Memory B cell (primary cell): ENCODE measurements around the gene AIPL1.

Experiments
- ATAC-seq: fragments of 150-1000 bp; cut with Tn5 transposase; 2 replicates; pipeline ENCODE4 v1.10.0; 2021; ENCODE audit warnings: low read depth, mild to moderate bottlenecking, moderate library complexity
- DNase-seq, 2 donors: peaks; one replicate each; pipeline ENCODE4 v3.0.0; 2022; ENCODE audit warnings: low spot score in 2 of 2
- H3K27ac Mint-ChIP-seq: one replicate; pipeline ENCODE4 v1.8.0; 2022; ENCODE audit warnings: mild to moderate bottlenecking, moderate library complexity, mixed read lengths
- H3K27me3 Mint-ChIP-seq: one replicate; pipeline ENCODE4 v1.8.0; 2022; ENCODE audit warnings: mixed read lengths
- H3K36me3 Mint-ChIP-seq: one replicate; pipeline ENCODE4 v1.8.0; 2022; ENCODE audit warnings: mild to moderate bottlenecking, mixed read lengths
- H3K4me1 Mint-ChIP-seq: one replicate; pipeline ENCODE4 v1.8.0; 2022; ENCODE audit warnings: mixed read lengths
- H3K4me3 Mint-ChIP-seq: one replicate; pipeline ENCODE4 v1.8.0; 2022; ENCODE audit warnings: mild to moderate bottlenecking, moderate library complexity, mixed read lengths
- H3K9me3 Mint-ChIP-seq: one replicate; pipeline ENCODE4 v1.8.0; 2022; ENCODE audit warnings: mixed read lengths

The AIPL1 gene

DNA sequence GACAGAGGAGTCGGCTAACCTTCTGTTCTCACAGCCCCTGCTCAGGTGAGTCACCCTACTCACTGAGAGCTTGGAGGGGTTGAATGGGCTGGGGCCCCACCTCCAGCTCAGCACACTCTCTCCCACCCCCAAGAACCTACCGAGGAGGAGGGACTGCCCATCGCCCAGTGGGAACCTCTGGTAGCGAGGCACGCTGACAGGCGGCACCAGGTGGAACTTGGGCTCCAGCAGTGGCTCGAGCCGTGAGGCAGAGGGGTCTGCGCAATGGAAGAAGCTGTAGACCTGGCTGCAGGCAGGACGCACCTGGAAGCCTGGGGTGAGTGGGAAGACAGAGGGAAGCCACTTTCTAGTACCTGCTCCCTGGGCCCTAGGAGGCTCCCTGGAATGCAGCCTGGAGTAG is 37.6 kb upstream of the AIPL1 start:
- ATAC-seq (no peak), DNase-seq (no peak)
- Mint-ChIP-seq H3K27ac (no peak overlapping the region), H3K4me1 (peaks cover 2% of the 10 kb centered on the region), H3K27me3 (peaks cover 10% of the 10 kb centered on the region), H3K36me3 (no peaks in the 10 kb centered on the region), H3K4me3 (no peak overlapping the region), H3K9me3 (no peaks in the 10 kb centered on the region)

DNA sequence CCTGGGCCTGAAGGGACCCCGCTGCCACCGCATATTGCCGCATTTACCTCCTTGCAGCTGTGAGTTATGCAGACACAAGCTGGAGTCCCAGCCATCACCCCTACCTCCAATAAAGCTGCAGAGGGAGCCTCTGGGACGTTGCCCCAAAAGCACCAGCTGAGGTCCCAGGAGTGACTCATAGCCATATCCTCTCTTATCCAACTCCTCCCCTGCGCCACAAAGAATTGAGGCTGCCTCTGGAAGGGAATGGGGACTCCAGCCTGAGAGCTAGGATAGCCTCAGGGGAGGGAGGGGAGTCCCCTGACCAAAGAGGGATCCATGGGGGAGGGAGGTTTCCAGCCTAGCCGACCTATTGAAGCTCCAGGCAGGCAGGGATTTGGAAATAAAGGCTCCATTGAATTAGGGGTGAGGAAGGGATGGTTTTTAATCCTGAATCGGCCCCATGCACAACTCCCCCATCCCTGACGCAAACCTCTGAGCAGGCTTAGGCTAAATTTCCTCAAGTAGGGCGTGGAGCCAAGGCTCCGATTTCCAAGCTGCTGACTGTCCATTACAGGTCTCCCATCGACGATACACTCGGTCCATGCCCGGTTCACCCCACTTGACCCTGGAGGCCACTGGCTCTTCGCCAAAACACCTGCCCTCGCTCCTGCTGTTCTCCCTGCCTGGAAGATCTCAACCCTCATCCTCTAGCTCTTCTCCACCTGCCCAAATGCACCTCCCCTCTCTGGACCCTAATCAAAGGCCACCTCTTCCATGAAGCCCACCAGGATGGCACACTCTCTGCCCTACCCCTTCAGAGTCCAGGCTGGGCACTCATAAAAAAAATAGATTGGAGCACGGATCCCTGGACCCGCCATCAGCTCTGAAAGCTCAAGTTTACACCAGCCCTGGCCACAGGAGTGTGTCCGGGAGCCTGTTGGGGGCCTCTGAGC is 36.9 kb upstream of the AIPL1 start:
- no peak for ATAC-seq
- H3K27ac Mint-ChIP-seq: no peak overlapping the region

DNA sequence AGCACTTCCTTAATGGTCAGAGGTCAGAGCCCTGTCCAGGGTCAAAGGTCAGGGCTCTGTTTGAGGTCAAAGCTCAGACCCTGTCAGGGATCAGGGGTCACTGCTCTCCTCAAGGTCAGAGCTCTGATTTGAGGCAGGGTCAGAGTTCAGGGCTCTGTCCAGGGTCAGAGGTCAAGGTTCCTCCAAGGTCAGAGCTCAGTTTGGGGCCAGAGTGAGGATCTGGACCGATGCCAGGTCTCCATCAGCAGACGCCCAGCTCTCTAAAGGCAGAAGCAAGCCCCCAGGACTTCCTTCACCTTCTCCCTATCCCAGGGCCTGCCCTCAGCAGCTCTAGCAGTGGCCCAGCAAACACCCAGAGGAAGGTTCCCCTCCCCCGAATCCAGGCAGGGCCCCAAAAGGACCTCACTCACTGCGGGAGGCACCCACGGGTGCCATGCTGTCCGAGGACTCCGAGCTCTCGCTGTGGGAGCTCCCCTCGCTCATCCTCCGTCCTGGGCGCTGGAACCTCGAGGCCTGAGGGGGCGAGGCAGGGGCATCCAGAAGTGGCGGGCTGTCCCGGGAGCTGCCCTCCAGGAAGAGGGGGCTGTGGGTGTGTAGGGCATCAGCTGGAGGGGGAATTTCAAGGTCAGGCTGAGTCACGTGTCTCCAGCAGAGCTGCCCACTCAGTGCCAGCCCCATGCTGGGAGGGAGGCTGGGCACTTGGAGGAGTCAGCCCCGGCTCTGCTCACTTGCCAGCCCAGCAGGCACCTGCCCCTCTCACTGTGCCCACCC is 36.0 kb upstream of the AIPL1 start:
- Mint-ChIP-seq H3K27me3 (peaks cover 12% of the 10 kb centered on the region), H3K4me3 (no peak overlapping the region), H3K36me3 (peaks cover 1% of the 10 kb centered on the region), H3K9me3 (no peaks in the 10 kb centered on the region), H3K4me1 (peaks cover 2% of the 10 kb centered on the region), H3K27ac (no peak overlapping the region)
- ATAC-seq (no peak), DNase-seq (no peak)

More for the DNA sequence above, 36.9 kb upstream of the AIPL1 start:
- Mint-ChIP-seq H3K4me3 (no peak overlapping the region), H3K9me3 (no peaks in the 10 kb centered on the region), H3K36me3 (no peaks in the 10 kb centered on the region), H3K4me1 (peaks cover 2% of the 10 kb centered on the region), H3K27me3 (peaks cover 10% of the 10 kb centered on the region)
- no peak for DNase-seq

DNA sequence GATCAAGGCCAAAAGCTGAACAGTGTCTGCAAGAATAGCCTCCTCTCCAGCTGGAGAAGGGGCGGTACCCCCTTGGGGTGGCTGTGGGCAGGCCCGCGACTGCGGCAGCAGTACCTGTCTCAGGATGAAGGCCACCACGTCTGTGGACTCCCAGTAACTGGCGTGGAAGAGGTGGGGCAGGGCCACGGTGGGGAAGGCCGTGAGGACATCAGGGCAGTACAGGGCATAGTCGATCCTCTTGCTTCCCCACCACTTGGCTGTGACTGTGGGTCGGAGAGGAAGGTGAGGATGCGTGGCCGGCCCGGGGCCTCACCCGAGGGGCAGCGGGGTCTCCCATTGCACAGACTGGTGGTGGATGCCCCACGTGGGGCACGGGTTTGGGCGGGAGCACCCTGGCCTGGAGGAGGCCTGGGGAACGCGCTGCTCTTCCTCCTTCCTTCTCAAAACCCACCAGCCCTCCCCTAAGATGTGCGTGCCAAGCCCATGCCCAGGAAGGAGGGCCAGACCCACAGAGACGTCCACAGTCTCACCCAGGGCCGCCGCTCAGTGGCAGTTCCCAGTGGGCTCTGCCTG is 35.3 kb upstream of the AIPL1 start:
- H3K27me3 Mint-ChIP-seq: peaks cover 16% of the 10 kb centered on the region
- peaks cover 1% of the 10 kb centered on the region for H3K36me3 Mint-ChIP-seq
- no peak overlapping the region for H3K4me3 Mint-ChIP-seq
- peaks cover 2% of the 10 kb centered on the region for H3K4me1 Mint-ChIP-seq
- ATAC-seq (no peak), DNase-seq (no peak)
- no peaks in the 10 kb centered on the region for H3K9me3 Mint-ChIP-seq
- H3K27ac Mint-ChIP-seq: no peak overlapping the region

DNA sequence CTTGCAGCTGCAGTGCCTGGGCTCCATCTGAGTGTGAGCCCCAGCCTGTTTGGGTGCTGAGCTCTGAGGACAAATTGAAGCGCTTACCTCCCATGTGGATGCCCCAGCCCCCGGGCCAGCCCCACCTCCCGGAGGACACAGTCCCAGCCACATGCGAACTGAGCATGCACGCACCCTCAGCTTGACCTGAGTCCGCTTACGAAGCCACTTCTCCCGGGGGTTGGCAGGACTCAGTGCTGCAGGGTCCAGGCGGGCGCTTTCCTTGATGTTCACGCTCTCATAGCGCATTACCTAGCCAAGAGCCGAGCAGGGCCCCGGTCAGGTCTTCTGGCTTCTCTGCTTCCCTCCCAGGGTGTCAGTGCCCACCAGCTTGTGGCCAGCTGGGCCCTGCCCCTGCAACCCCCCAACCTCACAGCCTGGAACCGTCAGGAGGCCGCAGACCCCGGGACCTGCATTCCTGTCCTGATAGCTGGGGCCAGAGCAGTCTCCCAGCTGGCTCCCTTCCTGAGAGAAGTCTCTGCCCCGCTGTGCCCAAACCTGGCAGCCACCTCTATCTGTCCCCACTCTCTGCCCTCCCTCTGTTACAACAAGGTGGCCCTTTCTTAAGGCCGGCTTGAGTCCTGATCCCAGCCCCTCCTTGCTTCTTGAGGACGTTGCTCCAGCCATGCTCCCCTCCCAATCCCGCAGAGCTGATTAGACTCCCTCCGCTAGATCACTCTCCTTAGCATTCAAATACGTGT is 33.3 kb upstream of the AIPL1 start:
- Mint-ChIP-seq H3K4me1 (peaks cover 2% of the 10 kb centered on the region), H3K27me3 (peaks cover 16% of the 10 kb centered on the region), H3K9me3 (no peaks in the 10 kb centered on the region), H3K27ac (no peak overlapping the region), H3K4me3 (no peak overlapping the region), H3K36me3 (peaks cover 1% of the 10 kb centered on the region)
- DNase-seq (no peak), ATAC-seq (no peak)

DNA sequence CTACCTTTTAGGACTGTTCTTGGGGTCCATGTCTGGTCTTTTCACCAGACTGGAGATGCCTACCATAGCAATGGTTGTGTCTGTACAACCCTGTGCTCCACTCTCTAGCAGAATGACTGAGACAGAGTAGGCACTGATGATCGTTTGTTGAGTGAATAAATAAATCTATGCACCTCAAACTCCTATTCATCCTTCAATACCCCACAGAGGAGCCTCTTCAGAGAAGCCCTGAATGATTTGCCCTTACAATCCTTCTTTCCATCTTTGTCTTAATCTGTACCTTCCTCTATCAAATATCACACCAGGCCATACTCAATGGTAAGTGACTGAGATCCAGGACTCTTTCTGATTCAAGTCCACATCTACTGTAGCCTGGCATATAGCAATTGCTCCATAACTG is 32.6 kb upstream of the AIPL1 start:
- ATAC-seq: no peak
- H3K4me1 Mint-ChIP-seq: no peaks in the 10 kb centered on the region
- H3K36me3 Mint-ChIP-seq: peaks cover 1% of the 10 kb centered on the region
- no peak overlapping the region for H3K27ac Mint-ChIP-seq
- peaks cover 16% of the 10 kb centered on the region for H3K27me3 Mint-ChIP-seq
- no peak for DNase-seq
- H3K4me3 Mint-ChIP-seq: no peak overlapping the region
- no peaks in the 10 kb centered on the region for H3K9me3 Mint-ChIP-seq

DNA sequence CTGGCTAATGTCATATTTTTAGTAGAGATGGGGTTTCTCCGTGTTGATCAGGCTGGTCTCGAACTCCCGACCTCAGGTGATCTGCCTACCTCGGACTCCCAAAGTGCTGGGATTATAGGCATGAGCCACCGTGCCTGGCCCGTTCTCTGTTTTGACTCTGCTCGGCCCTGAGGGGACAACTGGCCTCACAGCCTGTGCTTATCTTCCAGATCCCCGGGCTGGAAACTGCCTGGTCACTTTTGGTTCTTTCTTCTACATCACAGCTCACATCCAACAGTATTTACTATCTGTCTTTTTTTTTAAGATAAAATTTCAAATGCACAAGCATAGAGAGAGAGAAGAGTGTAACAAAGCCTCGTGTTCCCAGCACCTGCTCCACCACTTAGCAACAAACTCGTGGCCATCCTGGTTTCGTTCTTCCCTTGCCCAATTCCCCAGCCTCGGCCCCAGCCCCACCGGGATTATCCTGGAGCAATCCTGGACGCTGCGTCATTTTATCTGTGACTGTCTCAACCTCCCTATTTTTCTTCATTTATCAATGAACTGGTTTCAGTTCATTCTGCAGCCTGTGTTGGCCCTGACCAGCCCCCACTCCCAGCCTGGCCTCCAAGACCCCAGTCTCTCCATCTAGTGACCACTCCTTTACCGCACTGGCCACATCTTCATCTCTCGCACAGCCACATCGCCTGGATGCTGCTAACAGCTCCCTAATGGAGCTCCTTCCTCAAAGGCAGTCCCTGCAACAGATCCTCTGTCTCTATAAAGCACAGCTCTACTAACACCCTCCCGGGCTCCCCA is 30.5 kb upstream of the AIPL1 start:
- DNase-seq: no peak
- Mint-ChIP-seq H3K27me3 (peaks cover 16% of the 10 kb centered on the region), H3K4me1 (no peaks in the 10 kb centered on the region)

DNA sequence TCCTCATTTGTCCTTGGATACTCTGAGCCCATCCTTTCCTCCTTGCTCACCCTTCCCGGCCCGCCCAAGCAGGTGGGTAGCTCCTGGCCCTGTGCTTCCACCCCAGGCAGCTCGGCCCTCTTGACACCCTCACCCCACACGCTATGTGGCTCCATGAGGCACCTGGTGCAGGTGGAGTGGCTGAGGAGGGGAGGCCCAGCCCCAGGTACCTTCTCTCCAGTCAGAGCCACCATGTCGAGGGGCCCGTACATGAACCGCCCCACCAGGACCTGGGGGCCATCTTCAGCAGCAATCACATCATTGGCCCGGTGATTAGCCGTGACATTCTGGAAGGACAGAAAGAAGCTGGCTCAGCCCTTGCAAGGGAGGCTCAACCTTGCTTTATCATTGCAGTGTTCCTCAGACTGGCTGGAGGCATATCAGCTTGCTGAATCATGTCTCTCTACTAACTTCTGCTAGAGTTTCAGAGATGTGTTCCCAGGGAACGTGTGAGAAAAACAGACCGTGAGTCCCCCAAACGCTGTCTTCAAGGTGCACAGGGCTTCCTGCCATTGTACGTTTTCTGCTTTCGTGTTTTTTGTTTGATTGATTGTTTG is 29.6 kb upstream of the AIPL1 start:
- Mint-ChIP-seq H3K27me3 (peaks cover 17% of the 10 kb centered on the region), H3K4me1 (no peaks in the 10 kb centered on the region), H3K27ac (no peak overlapping the region), H3K4me3 (no peak overlapping the region), H3K36me3 (peaks cover 1% of the 10 kb centered on the region), H3K9me3 (no peaks in the 10 kb centered on the region)
- ATAC-seq (no peak), DNase-seq (no peak)

More for the DNA sequence above, 30.5 kb upstream of the AIPL1 start:
- Mint-ChIP-seq H3K9me3 (no peaks in the 10 kb centered on the region), H3K4me3 (no peak overlapping the region), H3K27ac (no peak overlapping the region), H3K36me3 (peaks cover 1% of the 10 kb centered on the region)
- no peak for ATAC-seq

DNA sequence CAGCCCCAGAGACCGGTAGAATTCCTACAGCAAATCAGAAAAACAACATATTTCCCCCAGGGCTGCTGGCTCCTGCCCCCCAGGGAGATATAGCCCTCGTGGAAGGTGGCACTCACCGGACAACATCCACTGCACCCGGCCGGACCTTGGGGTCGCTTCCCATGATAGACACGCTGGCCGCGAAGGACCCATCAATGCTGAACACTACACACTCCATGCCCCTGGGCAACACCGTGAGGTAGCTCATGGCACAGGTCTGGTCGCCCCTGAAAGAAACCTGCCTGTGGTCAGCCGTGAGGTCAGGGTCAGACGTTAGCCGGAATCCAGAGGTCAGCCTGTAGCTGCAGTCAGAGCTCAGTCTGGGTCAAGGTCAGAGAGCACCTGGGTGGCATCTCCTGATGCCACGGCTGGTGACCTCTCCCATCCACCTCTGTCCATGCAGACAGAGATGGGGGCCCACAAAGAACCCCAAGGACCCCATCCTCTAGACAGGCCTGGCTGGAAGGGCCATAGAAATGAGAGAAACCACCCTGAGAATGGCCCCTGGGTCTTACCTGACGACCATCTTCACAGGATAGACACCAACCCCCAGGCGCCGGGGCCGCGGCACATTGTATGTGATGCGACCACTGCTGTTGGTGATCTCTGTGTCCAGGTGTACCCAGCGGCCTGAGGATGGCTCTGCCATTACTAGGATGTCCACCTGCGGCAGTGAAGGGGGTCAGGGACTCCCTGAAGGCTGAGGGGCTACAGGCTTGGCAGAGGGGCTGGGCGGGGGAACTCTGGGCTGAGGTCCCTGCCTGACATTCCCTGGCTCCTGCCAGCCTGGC is 28.9 kb upstream of the AIPL1 start:
- no peak for DNase-seq

DNA sequence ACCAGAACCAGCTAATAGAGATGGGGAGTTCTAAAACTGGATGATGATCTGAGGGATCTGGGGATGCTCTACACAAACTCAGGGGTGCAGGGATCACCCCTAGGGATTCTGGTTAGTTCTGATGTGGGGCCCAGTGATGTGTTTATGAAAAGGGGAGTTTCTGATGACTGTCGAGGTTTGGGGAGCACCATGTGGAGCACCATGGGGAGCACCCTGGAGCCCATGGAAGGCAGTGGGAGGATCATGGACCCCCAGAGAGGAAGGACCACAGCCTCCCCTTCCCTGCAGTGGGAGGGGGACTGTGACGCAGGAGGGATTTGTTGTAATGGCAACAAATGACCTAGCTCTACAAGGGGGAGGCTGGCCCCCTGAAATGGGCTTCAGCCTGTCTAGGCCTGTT is 27.8 kb upstream of the AIPL1 start:
- Mint-ChIP-seq H3K4me3 (no peak overlapping the region), H3K9me3 (no peaks in the 10 kb centered on the region), H3K27ac (no peak overlapping the region), H3K36me3 (peaks cover 1% of the 10 kb centered on the region), H3K4me1 (no peaks in the 10 kb centered on the region), H3K27me3 (peaks cover 7% of the 10 kb centered on the region)
- ATAC-seq (no peak), DNase-seq (no peak)

More for the DNA sequence above, 28.9 kb upstream of the AIPL1 start:
- no peaks in the 10 kb centered on the region for H3K4me1 Mint-ChIP-seq
- no peak overlapping the region for H3K4me3 Mint-ChIP-seq
- peaks cover 1% of the 10 kb centered on the region for H3K36me3 Mint-ChIP-seq
- H3K27ac Mint-ChIP-seq: no peak overlapping the region
- no peaks in the 10 kb centered on the region for H3K9me3 Mint-ChIP-seq
- H3K27me3 Mint-ChIP-seq: peaks cover 11% of the 10 kb centered on the region
- no peak for ATAC-seq

DNA sequence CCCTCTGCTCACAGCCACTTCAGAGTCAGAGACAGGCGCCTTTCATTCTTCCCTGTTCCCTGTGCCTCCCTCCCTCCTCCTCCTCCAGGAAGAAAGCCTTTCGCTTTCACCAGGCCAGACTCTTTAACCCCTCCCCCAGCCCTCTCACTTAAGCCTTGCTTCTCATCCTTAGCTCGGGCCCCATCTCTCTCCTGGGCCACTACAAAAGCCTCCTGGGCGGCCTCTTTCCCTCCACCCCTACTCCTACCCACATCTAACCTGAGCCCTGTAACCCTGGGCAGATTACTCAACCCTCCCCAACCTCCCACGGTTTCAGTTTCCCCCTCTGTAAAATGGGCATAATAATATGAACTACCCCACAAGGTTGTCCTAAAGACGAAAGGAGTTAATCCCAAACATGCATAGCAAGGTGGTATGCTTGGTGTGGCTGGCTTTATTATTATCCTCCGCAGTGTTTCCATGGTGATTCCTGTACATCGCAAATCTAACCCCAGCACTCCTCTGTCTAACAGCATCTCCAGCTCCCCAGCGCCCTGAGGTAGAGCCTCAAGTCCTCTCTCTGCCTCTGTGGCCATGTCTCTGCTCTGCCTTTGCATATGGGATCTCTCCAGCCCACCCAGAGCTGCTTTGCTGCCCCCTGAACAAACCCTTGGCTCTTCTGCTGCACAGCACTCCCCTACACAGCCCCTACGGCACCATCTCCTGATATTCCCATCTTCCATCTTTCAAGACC is 27.0 kb upstream of the AIPL1 start:
- Mint-ChIP-seq H3K27ac (no peak overlapping the region), H3K4me3 (no peak overlapping the region), H3K27me3 (peaks cover 7% of the 10 kb centered on the region), H3K36me3 (peaks cover 1% of the 10 kb centered on the region), H3K4me1 (peaks cover 3% of the 10 kb centered on the region), H3K9me3 (no peaks in the 10 kb centered on the region)
- DNase-seq: no peak
- ATAC-seq: no peak

DNA sequence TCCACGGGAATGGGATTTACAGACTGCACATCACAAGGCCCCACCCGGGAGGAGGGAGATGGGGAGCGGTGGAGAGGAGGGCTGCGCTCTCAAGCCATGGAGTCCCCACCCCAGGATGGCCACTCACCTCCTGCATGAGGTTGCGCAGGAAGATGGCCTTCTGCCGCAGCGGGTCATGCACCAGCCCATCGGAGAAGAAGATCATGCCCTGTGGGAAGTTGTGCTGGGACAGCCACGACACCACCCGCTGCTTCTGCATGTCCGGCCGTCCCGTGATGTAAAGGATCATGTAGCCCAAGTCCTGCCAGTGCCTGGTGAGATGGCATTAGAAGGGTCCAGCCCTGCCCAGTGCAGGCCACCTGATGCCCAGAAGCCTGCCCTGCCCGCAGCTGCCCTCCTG is 26.3 kb upstream of the AIPL1 start:
- ATAC-seq: no peak
- no peaks in the 10 kb centered on the region for H3K36me3 Mint-ChIP-seq
- peaks cover 7% of the 10 kb centered on the region for H3K27me3 Mint-ChIP-seq
- no peak overlapping the region for H3K4me3 Mint-ChIP-seq
- H3K4me1 Mint-ChIP-seq: peaks cover 9% of the 10 kb centered on the region
- DNase-seq: no peak
- H3K27ac Mint-ChIP-seq: no peak overlapping the region
- H3K9me3 Mint-ChIP-seq: no peaks in the 10 kb centered on the region
